NT2/D1 (cell line): ENCODE data around the gene RTN4RL2.

Experiments used
- DNase-seq: peaks from one replicate; pipeline ENCODE4 v3.0.0-alpha.2; 2011; ENCODE audit warnings: low read depth, low spot score
- H3K27me3 ChIP-seq: 2 replicates; pipeline ENCODE4 v1.6.0; 2011; ENCODE audit warnings: mild to moderate bottlenecking; ENCODE audit not compliant: insufficient read length, insufficient read depth
- H3K36me3 ChIP-seq: 2 replicates; pipeline ENCODE4 v1.6.1; 2011; ENCODE audit warnings: mild to moderate bottlenecking, low read length, mixed read lengths; ENCODE audit not compliant: insufficient read depth, insufficient read length
- H3K4me1 ChIP-seq: 2 replicates; pipeline ENCODE4 v1.5.1; 2011; ENCODE audit not compliant: insufficient read depth, insufficient read length
- H3K4me3 ChIP-seq: 2 replicates; pipeline ENCODE4 v1.5.1; 2011; ENCODE audit warnings: low read depth; ENCODE audit not compliant: insufficient read length
- H3K9ac ChIP-seq: 2 replicates; pipeline ENCODE4 v1.6.0; 2011; ENCODE audit warnings: low read depth; ENCODE audit not compliant: insufficient read length
- H3K9me3 ChIP-seq: 2 replicates; pipeline ENCODE4 v1.5.1; 2011; ENCODE audit warnings: mild to moderate bottlenecking, low read length; ENCODE audit not compliant: insufficient read depth
- SUZ12 ChIP-seq: IDR thresholded peaks from 2 replicates; pipeline ENCODE4 v1.6.1; 2011; ENCODE audit not compliant: insufficient read length, insufficient read depth; ENCODE audit errors: extremely low read depth
- YY1 ChIP-seq: IDR thresholded peaks from 2 replicates; pipeline ENCODE4 v1.6.1; 2011; ENCODE audit not compliant: insufficient read length, insufficient read depth
- ZNF274 ChIP-seq: IDR thresholded peaks from 2 replicates; pipeline ENCODE4 v1.6.1; 2011; ENCODE audit warnings: mild to moderate bottlenecking, low read depth, low read length

The RTN4RL2 gene

DNA sequence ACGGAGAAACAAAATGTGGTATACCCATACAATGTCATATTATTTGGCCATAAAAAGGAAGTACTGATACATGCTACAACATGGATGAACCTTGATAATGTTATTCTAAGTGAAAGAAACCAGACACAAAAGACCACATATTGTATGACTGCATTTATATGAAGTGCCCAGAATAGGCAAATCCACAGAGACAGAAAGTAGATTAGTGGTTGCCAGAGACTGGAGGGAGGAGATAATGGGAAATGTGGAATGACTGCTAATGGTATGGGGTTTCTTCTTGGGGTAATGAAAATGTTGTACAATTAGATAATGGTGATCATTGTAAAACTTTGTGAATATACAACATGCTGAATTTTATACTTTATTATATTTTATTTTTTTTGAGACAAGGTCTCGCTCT, 60.8 kb downstream of the RTN4RL2 start:
- Histone ChIP-seq H3K4me1 (no peaks in the 10 kb centered on the region), H3K9me3 (no peaks in the 10 kb centered on the region; the same call in 1 of the 2 replicates), H3K4me3 (no peak overlapping the region), H3K36me3 (peaks cover 12% of the 10 kb centered on the region), H3K9ac (no peak overlapping the region), H3K27me3 (peaks cover 19% of the 10 kb centered on the region)
- TF ChIP-seq ZNF274 (no peak), SUZ12 (no peak), YY1 (no peak)
- DNase-seq: no peak

GRCh38 chr11:57523419-57523818, 63.1 kb downstream of the RTN4RL2 start:
- TF ChIP-seq ZNF274 (no peak), SUZ12 (no peak), YY1 (no peak)
- no peak for DNase-seq
- no peak overlapping the region for H3K9ac ChIP-seq
- H3K36me3 ChIP-seq: peaks cover 26% of the 10 kb centered on the region
- H3K4me1 ChIP-seq: peaks cover 4% of the 10 kb centered on the region
- no peak overlapping the region for H3K4me3 ChIP-seq
- no peaks in the 10 kb centered on the region; the same call in 1 of the 2 replicates for H3K9me3 ChIP-seq
- no peaks in the 10 kb centered on the region for H3K27me3 ChIP-seq
